OCI-LY1 (cell line): ENCODE measurements around the gene PAM.

ENCODE experiments used
- EZH2 ChIP-seq: fragments of 200-600 bp; sonication (generic), shearing (Covaris generic); IDR thresholded peaks from 2 replicates; pipeline ENCODE4 v1.8.0; 2017; ENCODE audit warnings: borderline replicate concordance, mixed run types, mild to moderate bottlenecking, antibody characterized with exemption, low read length, moderate library complexity, mixed read lengths
- TF ChIP-seq, protein P1 (sequence below): fragments of 200-600 bp; sonication (generic), shearing (Covaris generic); IDR thresholded peaks from 2 replicates; pipeline ENCODE4 v1.5.1; 2017; ENCODE audit warnings: mild to moderate bottlenecking, antibody characterized with exemption, low read length, moderate library complexity, mixed read lengths

- TF ChIP-seq, protein P1, sequence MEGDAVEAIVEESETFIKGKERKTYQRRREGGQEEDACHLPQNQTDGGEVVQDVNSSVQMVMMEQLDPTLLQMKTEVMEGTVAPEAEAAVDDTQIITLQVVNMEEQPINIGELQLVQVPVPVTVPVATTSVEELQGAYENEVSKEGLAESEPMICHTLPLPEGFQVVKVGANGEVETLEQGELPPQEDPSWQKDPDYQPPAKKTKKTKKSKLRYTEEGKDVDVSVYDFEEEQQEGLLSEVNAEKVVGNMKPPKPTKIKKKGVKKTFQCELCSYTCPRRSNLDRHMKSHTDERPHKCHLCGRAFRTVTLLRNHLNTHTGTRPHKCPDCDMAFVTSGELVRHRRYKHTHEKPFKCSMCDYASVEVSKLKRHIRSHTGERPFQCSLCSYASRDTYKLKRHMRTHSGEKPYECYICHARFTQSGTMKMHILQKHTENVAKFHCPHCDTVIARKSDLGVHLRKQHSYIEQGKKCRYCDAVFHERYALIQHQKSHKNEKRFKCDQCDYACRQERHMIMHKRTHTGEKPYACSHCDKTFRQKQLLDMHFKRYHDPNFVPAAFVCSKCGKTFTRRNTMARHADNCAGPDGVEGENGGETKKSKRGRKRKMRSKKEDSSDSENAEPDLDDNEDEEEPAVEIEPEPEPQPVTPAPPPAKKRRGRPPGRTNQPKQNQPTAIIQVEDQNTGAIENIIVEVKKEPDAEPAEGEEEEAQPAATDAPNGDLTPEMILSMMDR: no peak
- TF ChIP-seq EZH2: no peak
These were observed 41.8 kb upstream of the PAM start for GRCh38 chr5:102713278-102713677.
